ENCODE data around the gene CGB3. TPM values are rescaled to one million over a fixed set of nuclear protein-coding genes. Genes with fewer than 3 reads are reported as not detected.
"Not testable (repeated sequence)": the region's sequence is repeated elsewhere in the genome, so short reads cannot be mapped to it uniquely, and the experiment has no call there.

The CGB3 gene
- total RNA-seq, 1 experiment from 2014 or later = not detected

- in situ Hi-C loops (cut with HindIII; ENCODE audit: low pct_unique_long_range_greater_than_20kb, low sequenced_read_pairs); H3K4me3 ChIP-seq (ENCODE audit: low read depth in 2 of 2, low read length in 2 of 2); H3K36me3 ChIP-seq (ENCODE audit: control insufficient read depth, insufficient read depth, low read length); POLR2A ChIA-PET; intact Hi-C loops (cut with micrococcal nuclease; ENCODE audit: unreplicated experiment); CTCF ChIA-PET; H3K4me1 ChIP-seq (ENCODE audit: control insufficient read depth, insufficient read depth, low read length); H3K27ac ChIP-seq (ENCODE audit: low read length); DNase-seq (ENCODE audit: low read depth, low spot score); H3K9me3 ChIP-seq (ENCODE audit: control insufficient read depth, insufficient read depth, low read depth, low read length); ATAC-seq; BruUV-seq (replicated peaks); H3K27me3 ChIP-seq (ENCODE audit: control insufficient read depth, insufficient read depth, low read length): not testable (repeated sequence)
Observed at GRCh38 chr19:49025088-49025487, 955 bp upstream of the CGB3 start.

GRCh38 chr19:49022116-49022515, 2.0 kb downstream of the CGB3 start:
- DNase-seq (ENCODE audit: low read depth, low spot score) (no peak), ATAC-seq (no peak)
- BruUV-seq (replicated peaks) = no TSS peak
- POLR2A ChIA-PET = interaction anchor here (0.6 kb wide), 1 partner anchor 28 kb away, joined by 7 read pairs; the partner anchor contains the start of gene RUVBL2
- Histone ChIP-seq H3K4me1 (ENCODE audit: control insufficient read depth, insufficient read depth, low read length) (no peaks in the 10 kb centered on the region; the same call in 1 of the 2 replicates), H3K27ac (ENCODE audit: low read length) (no peak overlapping the region), H3K4me3 (ENCODE audit: low read depth in 2 of 2, low read length in 2 of 2) (no peak overlapping the region), H3K27me3 (ENCODE audit: control insufficient read depth, insufficient read depth, low read length) (no peaks in the 10 kb centered on the region), H3K36me3 (ENCODE audit: control insufficient read depth, insufficient read depth, low read length) (no peaks in the 10 kb centered on the region), H3K9me3 (ENCODE audit: control insufficient read depth, insufficient read depth, low read depth, low read length) (no peaks in the 10 kb centered on the region)
- in situ Hi-C loops (cut with HindIII; ENCODE audit: low pct_unique_long_range_greater_than_20kb, low sequenced_read_pairs) (no loop called here), intact Hi-C loops (cut with micrococcal nuclease; ENCODE audit: unreplicated experiment) (no loop called here)
- TF ChIP-seq SIN3A (IDR thresholded peaks at IDR 0.05; ENCODE audit: borderline replicate concordance, insufficient read depth, low read depth, low read length) (no peak), TCF7L2 (IDR thresholded peaks at IDR 0.05; ENCODE audit: low read depth, low read length) (no peak), REST (IDR thresholded peaks at IDR 0.05; ENCODE audit: insufficient read depth in 1 of 2, low read depth in 2 of 2, low read length in 1 of 2) (no peak), POLR2AphosphoS5 (IDR thresholded peaks at IDR 0.05; ENCODE audit: low read depth, low read length) (no peak)
- TF ChIP-seq, protein P1, sequence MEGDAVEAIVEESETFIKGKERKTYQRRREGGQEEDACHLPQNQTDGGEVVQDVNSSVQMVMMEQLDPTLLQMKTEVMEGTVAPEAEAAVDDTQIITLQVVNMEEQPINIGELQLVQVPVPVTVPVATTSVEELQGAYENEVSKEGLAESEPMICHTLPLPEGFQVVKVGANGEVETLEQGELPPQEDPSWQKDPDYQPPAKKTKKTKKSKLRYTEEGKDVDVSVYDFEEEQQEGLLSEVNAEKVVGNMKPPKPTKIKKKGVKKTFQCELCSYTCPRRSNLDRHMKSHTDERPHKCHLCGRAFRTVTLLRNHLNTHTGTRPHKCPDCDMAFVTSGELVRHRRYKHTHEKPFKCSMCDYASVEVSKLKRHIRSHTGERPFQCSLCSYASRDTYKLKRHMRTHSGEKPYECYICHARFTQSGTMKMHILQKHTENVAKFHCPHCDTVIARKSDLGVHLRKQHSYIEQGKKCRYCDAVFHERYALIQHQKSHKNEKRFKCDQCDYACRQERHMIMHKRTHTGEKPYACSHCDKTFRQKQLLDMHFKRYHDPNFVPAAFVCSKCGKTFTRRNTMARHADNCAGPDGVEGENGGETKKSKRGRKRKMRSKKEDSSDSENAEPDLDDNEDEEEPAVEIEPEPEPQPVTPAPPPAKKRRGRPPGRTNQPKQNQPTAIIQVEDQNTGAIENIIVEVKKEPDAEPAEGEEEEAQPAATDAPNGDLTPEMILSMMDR (IDR thresholded peaks at IDR 0.05) = no peak
- CTCF ChIA-PET = no interaction called here

GRCh38 chr19:49020931-49021895, 2.9 kb downstream of the CGB3 start:
- no peak for DNase-seq (ENCODE audit: low read depth, low spot score)
- ChIA-PET CTCF (interaction anchor here (0.7 kb wide), 1 partner anchor 16 kb away, joined by 3 read pairs; no protein-coding TSS in a partner anchor), POLR2A (no interaction called here)
- Histone ChIP-seq H3K36me3 (ENCODE audit: control insufficient read depth, insufficient read depth, low read length) (no peaks in the 10 kb centered on the region), H3K4me3 (ENCODE audit: low read depth in 2 of 2, low read length in 2 of 2) (no peak overlapping the region), H3K27ac (ENCODE audit: low read length) (no peak overlapping the region), H3K27me3 (ENCODE audit: control insufficient read depth, insufficient read depth, low read length) (no peaks in the 10 kb centered on the region), H3K9me3 (ENCODE audit: control insufficient read depth, insufficient read depth, low read depth, low read length) (no peaks in the 10 kb centered on the region), H3K4me1 (ENCODE audit: control insufficient read depth, insufficient read depth, low read length) (no peaks in the 10 kb centered on the region; the same call in 1 of the 2 replicates)
- ATAC-seq = no peak
- no TSS peak for BruUV-seq (replicated peaks)
- intact Hi-C loops (cut with micrococcal nuclease; ENCODE audit: unreplicated experiment) = no loop called here
- in situ Hi-C loops (cut with HindIII; ENCODE audit: low pct_unique_long_range_greater_than_20kb, low sequenced_read_pairs) = no loop called here
- TF ChIP-seq SIN3A (IDR thresholded peaks at IDR 0.05; ENCODE audit: borderline replicate concordance, insufficient read depth, low read depth, low read length) (no peak), REST (IDR thresholded peaks at IDR 0.05; ENCODE audit: insufficient read depth in 1 of 2, low read depth in 2 of 2, low read length in 1 of 2) (no peak), POLR2AphosphoS5 (IDR thresholded peaks at IDR 0.05; ENCODE audit: low read depth, low read length) (no peak), TCF7L2 (IDR thresholded peaks at IDR 0.05; ENCODE audit: low read depth, low read length) (no peak)
- TF ChIP-seq, protein P1 (IDR thresholded peaks at IDR 0.05) = no peak

All from Panc1 (cell line).